NCI-H2227 (cell line): Measurements from ENCODE around the gene SYCP2.

Experiments
- DNase-seq: peaks from one replicate; lab custom pipeline; 2025; ENCODE audit not compliant: unreplicated experiment; lab: John Stamatoyannopoulos, UW

Gene SYCP2

DNA sequence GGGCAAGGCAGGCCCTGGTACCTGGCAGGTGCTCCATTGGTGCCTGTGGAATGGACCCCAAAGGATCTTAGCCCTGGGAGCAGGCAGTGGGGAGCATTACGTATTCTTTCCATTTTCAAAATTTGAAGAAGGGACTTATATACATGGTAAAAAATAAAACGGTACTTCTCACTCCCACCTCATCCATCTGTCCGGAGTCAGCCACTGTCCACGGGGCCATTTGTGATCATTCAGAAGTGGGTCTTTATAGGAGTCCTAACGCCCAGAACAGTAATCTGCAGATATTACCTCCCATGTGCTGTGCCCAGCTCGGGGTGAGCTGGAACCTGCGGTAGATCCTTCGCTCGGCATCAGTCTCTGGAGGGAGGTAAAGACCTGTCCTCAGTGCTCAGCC is 110.4 kb downstream of the SYCP2 start:
- no peak for DNase-seq

DNA sequence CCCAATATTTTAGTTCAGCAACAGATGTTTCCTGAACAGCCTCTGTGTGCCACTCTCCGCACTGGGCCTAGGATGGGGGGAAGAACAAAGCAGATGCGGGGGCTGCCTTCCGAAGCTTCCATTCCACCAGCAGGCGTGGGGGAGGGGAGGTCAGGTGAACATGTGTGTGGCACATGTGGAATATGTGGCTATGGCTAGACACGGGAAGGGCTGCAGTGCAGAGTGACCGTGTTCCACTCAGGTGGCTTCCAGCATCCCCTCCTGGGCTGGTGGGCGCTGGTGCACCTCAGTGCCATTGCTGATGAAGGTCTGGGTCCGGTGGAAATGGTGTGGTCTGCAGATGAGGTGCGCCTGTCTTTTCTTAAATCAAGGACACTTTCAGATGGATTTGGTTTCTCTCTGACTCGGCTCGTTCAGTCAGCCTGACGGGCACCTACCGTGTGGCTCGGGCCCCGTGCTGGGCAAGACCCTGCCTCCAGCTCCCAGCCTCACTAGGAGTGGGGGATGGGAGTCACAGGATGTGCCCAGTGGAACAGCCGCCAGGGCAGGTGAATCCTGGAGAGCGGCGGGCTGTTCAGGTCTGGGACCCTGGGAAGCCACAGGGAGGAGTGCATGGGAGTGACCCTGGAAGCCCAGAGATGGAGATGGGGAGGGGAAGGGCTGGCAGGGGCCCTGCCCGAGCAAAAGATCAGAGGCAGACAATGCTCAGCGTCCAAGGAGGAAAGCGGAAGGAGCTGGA is 111.0 kb downstream of the SYCP2 start:
- no peak for DNase-seq

DNA sequence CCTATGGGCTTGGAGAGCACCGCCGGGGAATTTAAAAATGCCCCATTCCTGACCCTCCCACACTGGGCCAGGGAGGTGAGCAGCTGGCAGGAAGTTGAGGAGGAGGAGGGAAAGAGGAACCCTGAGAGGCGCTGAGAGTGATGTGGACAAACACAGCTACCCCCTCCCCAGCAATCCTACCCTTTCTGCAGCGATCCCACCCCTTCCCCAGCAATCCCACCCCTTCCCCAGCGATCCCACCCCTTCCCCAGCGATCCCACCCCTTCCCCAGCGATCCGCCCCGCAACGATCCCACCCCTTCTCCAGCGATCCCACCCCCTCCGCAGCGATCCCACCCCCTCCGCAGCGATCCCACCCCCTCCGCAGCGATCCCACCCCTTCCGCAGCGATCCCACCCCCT is 111.6 kb downstream of the SYCP2 start:
- no peak for DNase-seq

DNA sequence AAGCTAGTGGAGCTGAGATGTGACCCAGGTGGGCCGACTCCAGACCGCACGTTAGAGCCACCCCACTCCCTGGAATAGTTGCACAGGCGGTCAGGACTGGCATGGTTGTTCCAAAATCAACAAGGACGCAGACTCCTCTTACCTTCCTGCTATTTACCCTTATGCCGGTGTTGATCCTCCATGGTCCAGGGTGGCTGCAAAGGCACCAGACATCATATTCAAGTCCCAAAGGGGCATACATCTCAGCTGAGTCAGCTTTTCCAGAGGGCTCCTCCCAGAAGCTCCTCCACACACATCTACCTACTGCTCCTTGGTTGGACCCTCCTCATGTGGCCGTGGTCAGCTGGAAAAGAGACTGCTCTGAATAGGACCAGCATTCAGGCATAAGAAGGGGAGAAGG is 112.2 kb downstream of the SYCP2 start:
- DNase-seq = no peak

DNA sequence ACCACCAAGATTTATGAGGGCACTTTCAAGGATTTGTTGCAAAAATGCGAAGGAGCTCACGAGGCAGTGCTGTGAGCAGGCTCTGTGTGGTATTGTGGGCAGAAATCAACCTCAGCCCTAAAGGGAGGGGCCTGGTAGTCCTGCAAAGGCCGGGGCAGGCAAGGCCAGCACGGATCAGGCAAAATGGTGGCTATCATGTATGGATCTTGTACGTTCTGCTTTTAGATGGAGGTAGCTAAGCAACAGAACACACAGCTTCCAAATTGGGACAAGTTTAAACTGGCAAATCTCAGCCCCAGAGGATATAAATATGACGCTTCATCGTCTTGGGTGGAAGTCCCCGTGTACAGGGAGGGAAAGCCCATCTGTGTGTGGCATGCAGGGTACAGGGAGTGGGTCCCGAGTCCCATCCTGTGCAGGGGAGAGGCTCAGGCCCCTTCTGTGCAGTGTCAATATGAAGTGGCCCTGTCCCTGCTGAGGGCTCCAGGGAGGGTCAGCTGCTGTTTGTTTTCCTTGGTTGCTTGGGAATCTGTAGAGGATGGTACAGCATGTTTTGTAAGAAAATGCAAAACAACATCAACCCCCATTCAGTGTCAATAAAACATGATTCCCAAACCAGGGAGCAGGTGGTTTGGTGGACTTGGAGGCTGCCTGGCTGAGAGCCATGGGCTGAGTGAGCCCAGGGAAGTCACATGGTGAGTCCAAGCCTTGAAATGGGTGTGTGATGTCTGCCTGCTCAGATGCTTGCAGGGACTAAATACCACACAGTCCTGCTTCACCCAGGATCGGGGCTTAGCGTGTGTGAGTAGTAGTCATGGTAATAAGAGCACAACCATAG is 113.0 kb downstream of the SYCP2 start:
- DNase-seq = peak; percentile 28

DNA sequence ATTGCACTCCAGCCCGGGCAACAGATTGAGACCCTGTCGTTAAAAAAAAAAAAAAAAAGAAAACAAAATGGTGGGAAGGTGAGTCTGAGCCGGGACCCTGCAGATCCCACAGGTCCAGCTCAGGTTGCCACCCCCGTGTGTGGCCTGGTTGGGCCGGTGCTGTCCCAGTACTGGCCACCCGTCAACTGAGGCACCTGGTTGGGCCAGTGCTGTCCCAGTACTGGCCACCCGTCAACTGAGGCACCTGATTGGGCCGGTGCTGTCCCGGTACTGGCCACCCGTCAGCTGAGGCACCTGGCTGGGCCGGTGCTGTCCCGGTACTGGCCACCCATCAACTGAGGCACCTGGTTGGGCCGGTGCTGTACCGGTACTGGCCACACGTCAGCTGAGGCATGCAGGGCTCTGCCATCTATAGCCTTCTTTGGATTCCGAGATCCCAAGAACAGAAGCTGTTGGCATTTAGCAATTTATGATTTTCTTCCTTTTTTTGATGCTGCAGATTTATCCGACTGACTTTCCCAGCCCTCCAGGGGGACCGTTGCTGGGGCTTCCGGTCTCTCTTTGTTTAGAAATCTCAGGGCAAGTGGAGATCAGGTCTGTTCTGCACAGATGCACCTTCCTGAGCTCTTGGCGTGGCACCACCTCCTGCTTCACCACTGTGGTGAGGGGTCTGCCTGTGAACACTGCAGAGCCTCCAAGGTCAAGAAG is 113.8 kb downstream of the SYCP2 start:
- no peak for DNase-seq

DNA sequence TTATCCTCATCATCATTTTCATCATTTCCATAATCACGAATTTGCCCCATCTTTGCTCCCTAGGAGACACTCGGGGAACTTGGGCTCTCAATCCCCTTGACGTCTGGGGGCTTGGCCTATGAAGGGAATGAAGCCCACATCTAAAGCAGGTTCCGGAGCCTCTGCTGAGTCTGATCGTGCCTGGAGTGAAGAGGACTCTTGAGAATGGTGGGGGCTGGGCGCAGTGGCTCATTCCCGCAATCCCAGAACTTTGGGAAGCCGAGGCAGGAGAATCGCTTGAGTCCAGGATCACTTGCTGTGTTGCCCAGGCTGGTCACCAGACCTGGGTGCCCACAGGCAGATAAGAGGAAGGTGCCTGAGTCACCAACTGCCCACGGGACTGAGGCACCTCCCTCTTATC is 114.5 kb downstream of the SYCP2 start:
- DNase-seq = no peak

DNA sequence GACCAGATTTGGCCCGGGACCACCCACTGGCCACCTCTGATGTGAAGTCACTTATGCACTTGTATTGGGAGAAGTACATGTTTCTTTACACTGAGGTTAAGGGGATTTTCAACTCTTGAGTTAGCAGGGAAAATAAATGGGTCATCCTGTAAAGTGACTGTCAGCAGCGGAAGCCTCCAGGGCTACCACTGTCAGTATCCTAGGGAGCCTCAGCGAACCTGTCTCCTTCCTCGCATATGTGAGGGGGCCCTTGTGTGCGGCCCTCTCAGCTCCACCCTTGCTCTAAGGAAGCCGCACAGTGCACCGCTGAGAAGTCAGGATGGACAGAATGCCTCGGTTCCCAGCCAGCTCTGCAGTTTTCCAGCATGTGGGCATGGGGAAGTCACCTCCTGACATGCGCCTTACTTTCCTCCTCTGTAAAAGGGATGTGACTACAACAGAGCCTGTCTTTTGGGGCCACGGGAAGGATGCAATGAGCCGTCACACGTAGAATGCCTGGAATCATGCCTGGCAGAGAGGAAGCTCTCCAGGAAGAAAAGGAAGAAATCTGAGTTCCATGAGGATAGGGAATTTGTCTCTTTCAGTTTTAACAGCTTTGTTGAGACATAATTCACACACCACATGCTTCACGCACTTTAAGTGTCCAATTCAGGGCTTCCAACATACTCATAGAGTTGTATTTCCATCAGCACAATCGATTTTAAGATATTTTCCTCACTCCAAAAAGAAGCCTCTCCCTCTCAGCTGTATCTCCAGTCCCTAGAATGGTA is 115.4 kb downstream of the SYCP2 start:
- no peak for DNase-seq

DNA sequence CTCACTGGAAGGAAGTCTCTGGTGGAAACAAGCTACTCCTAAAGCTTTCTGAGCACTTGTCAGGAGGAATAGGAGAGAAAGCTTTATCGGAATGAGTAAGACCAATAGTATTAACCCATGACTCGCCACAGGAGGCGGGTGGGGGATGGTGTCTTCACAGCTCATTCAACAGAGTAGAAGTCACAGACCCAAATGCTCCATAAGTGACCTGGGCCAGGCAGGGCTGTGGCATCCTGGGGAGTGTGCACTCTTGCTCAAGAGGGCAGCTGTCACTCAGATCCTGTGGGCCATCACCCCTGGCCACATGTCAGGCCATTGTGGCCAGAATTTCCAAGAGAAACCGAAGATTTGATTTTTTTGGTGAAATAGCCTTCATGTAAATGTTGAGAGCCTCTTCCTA is 116.0 kb downstream of the SYCP2 start:
- DNase-seq = no peak

DNA sequence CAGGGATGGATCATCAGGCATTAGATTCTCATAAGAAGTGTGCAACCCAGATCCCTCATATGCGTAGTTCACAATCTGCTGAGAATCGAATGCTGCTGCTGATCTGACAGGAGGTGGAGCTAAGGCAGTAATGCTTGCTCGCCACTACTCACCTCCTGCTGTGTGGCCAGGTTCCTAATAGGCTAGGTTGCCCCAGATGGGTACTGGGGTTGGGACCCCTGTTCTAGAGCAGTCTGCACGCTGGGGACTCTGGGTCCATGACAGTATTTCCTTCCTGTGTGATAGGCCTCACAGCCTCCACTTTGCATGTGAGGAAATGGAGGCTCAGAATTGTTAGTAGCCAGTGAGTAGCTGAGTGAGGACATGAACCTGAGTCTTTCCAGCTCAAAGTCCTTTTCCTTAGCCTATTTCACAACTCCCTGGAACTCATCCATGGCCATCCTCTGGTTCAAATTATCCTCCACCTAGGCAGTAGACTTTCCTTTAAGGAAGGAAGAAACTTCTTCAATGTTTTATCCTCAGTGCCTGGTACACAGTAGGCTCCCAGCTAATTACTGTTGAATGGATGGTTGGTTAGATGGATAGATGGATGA is 117.2 kb downstream of the SYCP2 start:
- DNase-seq = no peak

DNA sequence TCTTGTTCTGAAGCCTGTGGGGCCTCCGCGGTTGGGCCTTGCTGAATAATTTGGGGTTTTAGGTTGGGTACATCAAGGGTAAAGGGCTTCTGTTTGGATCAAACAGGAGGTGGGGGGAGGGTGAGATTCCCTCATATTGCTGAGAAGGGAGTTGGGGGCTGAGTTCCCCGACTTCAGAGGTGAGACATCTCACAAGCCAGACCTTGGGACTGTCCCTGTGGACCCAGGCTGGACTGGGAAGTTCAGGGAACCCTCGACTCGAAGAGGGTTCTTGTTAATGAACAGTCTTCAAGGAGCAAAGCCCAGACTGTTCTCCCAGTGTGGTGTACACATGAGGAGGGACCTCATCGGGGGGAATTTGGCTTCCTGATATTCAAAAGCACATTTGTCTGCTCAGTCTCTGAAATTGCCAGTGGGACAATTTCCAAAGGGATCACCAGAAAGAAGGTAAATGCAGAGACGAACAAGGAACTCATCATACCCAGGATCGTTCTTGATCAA is 118.5 kb downstream of the SYCP2 start:
- no peak for DNase-seq

DNA sequence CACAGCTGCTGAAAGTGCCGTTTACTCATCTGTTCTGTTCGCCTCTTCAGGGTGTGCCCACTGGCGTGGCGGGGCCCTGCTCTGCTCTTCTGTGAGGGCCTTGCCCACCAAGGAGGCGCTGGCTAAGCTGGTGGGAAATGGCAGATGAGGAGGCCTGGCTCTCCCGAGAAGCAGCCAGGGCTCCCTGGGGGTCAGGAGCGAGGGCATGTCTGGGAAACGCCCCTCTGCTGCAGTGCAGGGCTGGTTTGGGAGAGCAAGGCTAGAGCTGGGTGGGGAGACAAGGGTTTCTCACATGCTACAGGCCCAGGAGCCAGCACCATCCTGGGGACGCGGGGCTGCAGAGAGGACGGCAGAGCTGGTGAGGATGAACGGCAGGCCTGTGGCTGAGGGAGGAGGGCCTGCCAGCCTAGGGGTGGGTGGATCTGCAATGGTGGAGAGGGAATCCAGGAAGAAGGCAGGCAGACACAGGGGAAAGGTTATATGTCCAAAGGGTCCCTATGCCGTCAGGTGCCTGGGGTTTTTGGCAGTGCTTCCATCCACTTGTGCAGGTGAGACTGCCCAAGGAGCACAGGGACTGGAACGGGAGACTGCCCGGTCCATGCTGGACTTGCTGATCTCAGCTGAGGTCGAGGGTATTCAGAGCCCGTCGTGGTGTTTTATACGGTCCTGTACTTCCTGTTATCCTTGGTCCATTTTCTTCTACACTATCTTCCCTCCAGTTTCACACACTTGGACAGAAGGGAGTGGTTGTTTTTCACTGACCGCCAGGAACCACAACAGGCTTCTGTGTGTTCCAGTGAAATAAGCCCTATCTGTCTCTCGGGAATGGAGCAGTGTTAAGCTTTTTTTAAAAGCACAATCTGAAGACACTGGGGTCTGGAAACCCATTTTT is 119.2 kb downstream of the SYCP2 start:
- no peak for DNase-seq
